Panc1 (cell line): ENCODE results near the gene LEMD2. TPM values are rescaled to one million over a fixed set of nuclear protein-coding genes. Genes with fewer than 3 reads are reported as not detected.

ENCODE experiments used
- ATAC-seq: fragments of 200-7000 bp; cut with Tn5 transposase; 2 replicates; pipeline ENCODE4 v1.9.1; 2020; ENCODE audit warnings: mild to moderate bottlenecking, moderate library complexity
- BruUV-seq: library from RNA; stranded (reverse); fragments of 400-500 nt; replicated peaks from 2 replicates; lab custom pipeline; 2021; lab: Mats Ljungman, UMichigan
- CTCF ChIA-PET: fragments of 300-600 bp; sonication (Branson Sonifier 250); formaldehyde crosslinking; loops from one replicate; lab custom pipeline; 2022; ENCODE audit warnings: antibody characterized with exemption; lab: Charles Lee
- POLR2A ChIA-PET: fragments of 300-600 bp; sonication (Branson Sonifier 250); formaldehyde crosslinking; loops from one replicate; lab custom pipeline; 2022; ENCODE audit warnings: antibody characterized with exemption; lab: Charles Lee
- DNase-seq: peaks from one replicate; pipeline ENCODE4 v3.0.0-alpha.2; 2010; ENCODE audit warnings: low read depth, low spot score
- H3K27ac ChIP-seq: 2 replicates; pipeline ENCODE4 v1.5.1; 2011; ENCODE audit warnings: mild to moderate bottlenecking, low read length, inconsistent platforms
- H3K27me3 ChIP-seq: fragments of 200-500 bp; sonication (Bioruptor generic); 2 replicates; pipeline ENCODE4 v1.6.0; 2014; ENCODE audit warnings: low read length, inconsistent platforms; ENCODE audit not compliant: control insufficient read depth, insufficient read depth
- H3K36me3 ChIP-seq: fragments of 200-500 bp; sonication (Bioruptor generic); 2 replicates; pipeline ENCODE4 v1.5.1; 2014; ENCODE audit warnings: inconsistent platforms, mild to moderate bottlenecking, low read length, moderate library complexity; ENCODE audit not compliant: control insufficient read depth, insufficient read depth
- H3K4me1 ChIP-seq: 2 replicates; pipeline ENCODE4 v1.5.1; 2011; ENCODE audit warnings: inconsistent platforms, mild to moderate bottlenecking, low read length, moderate library complexity; ENCODE audit not compliant: control insufficient read depth, insufficient read depth
- H3K4me3 ChIP-seq, 2 experiments: 2 replicates each; pipeline ENCODE4 v1.5.1; 2011 to 2012; ENCODE audit warnings: low read depth in 2 of 2, low read length in 2 of 2, mild to moderate bottlenecking in 2 of 2, inconsistent platforms in 1 of 2, moderate library complexity in 1 of 2
- H3K9me3 ChIP-seq: fragments of 200-500 bp; sonication (Bioruptor generic); 2 replicates; pipeline ENCODE4 v1.5.1; 2014; ENCODE audit warnings: low read depth, mild to moderate bottlenecking, inconsistent platforms, low read length, moderate library complexity; ENCODE audit not compliant: control insufficient read depth, insufficient read depth
- POLR2AphosphoS5 ChIP-seq: IDR thresholded peaks from 2 replicates; pipeline ENCODE4 v1.6.1; 2012; ENCODE audit warnings: mild to moderate bottlenecking, low read depth, low read length, moderate library complexity
- SIN3A ChIP-seq: IDR thresholded peaks from 2 replicates; pipeline ENCODE4 v1.6.1; 2012; ENCODE audit warnings: low read depth, mild to moderate bottlenecking, low read length, moderate library complexity, borderline replicate concordance; ENCODE audit not compliant: insufficient read depth
- TCF7L2 ChIP-seq: IDR thresholded peaks from 2 replicates; pipeline ENCODE4 v1.6.1; 2011; ENCODE audit warnings: mild to moderate bottlenecking, low read depth, low read length, inconsistent platforms
- in situ Hi-C: cut with HindIII; loops from 2 replicates; pipeline ENCODE4 v1.10.0; 2016; ENCODE audit warnings: low sequenced_read_pairs, low pct_unique_long_range_greater_than_20kb
- intact Hi-C: fragments of 100-400 bp; cut with micrococcal nuclease; formaldehyde crosslinking; loops from one replicate; pipeline ENCODE4 v1.10.0; 2022; ENCODE audit not compliant: unreplicated experiment
- total RNA-seq: library from RNA; stranded (reverse); gene quantifications from one replicate; pipeline ENCODE4 v1.2.1, GENCODE V29; 2021; ENCODE audit not compliant: unreplicated experiment
- TF ChIP-seq, protein P1 (sequence below): fragments of 450-650 bp; IDR thresholded peaks from 2 replicates; pipeline ENCODE4 v1.5.1; 2017; ENCODE audit warnings: mild to moderate bottlenecking
- TF ChIP-seq, protein P2 (sequence below), 2 experiments: IDR thresholded peaks; 2 replicates each; pipeline ENCODE4 v1.6.1; 2011 to 2012; ENCODE audit warnings: low read depth in 2 of 2, control low read depth in 1 of 2, low read length in 1 of 2, mild to moderate bottlenecking in 1 of 2, moderate library complexity in 1 of 2; ENCODE audit not compliant: insufficient read depth in 1 of 2

The LEMD2 gene
- total RNA-seq, 1 experiment from 2014 or later: 89.8 TPM

DNA sequence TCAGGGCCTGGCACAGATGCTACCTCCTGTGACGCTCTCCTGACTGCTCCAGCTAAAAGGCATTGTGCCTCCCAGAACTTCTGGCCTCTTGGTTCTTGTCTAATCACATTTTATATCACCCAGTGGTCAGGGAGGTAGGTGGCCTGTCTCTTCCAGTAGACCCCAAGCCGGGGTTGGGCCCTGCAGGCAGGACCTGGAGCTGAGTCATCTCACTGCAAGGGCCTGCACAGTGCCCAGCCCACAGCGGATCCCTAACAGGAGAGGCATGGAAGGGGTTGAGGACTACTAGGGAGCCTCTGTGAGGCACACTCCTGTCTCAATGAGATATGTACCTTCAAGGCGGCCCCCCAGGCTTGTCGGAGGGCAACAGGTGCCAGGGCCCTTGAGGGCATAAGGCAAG, 6.4 kb downstream of the LEMD2 start:
- TF ChIP-seq, protein P1, sequence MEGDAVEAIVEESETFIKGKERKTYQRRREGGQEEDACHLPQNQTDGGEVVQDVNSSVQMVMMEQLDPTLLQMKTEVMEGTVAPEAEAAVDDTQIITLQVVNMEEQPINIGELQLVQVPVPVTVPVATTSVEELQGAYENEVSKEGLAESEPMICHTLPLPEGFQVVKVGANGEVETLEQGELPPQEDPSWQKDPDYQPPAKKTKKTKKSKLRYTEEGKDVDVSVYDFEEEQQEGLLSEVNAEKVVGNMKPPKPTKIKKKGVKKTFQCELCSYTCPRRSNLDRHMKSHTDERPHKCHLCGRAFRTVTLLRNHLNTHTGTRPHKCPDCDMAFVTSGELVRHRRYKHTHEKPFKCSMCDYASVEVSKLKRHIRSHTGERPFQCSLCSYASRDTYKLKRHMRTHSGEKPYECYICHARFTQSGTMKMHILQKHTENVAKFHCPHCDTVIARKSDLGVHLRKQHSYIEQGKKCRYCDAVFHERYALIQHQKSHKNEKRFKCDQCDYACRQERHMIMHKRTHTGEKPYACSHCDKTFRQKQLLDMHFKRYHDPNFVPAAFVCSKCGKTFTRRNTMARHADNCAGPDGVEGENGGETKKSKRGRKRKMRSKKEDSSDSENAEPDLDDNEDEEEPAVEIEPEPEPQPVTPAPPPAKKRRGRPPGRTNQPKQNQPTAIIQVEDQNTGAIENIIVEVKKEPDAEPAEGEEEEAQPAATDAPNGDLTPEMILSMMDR: no peak
- TF ChIP-seq POLR2AphosphoS5 (no peak), SIN3A (no peak), TCF7L2 (no peak)
- TF ChIP-seq, protein P2, sequence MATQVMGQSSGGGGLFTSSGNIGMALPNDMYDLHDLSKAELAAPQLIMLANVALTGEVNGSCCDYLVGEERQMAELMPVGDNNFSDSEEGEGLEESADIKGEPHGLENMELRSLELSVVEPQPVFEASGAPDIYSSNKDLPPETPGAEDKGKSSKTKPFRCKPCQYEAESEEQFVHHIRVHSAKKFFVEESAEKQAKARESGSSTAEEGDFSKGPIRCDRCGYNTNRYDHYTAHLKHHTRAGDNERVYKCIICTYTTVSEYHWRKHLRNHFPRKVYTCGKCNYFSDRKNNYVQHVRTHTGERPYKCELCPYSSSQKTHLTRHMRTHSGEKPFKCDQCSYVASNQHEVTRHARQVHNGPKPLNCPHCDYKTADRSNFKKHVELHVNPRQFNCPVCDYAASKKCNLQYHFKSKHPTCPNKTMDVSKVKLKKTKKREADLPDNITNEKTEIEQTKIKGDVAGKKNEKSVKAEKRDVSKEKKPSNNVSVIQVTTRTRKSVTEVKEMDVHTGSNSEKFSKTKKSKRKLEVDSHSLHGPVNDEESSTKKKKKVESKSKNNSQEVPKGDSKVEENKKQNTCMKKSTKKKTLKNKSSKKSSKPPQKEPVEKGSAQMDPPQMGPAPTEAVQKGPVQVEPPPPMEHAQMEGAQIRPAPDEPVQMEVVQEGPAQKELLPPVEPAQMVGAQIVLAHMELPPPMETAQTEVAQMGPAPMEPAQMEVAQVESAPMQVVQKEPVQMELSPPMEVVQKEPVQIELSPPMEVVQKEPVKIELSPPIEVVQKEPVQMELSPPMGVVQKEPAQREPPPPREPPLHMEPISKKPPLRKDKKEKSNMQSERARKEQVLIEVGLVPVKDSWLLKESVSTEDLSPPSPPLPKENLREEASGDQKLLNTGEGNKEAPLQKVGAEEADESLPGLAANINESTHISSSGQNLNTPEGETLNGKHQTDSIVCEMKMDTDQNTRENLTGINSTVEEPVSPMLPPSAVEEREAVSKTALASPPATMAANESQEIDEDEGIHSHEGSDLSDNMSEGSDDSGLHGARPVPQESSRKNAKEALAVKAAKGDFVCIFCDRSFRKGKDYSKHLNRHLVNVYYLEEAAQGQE (IDR thresholded peaks at IDR 0.05; ENCODE audit: insufficient read depth in 1 of 2, low read depth in 2 of 2, low read length in 1 of 2): no peak
- intact Hi-C loops (no loop called here), in situ Hi-C loops (no loop called here)
- CTCF ChIA-PET: no interaction called here
- DNase-seq (no peak), ATAC-seq (no peak)
- Histone ChIP-seq H3K9me3 (no peaks in the 10 kb centered on the region), H3K4me1 (peaks cover 72% of the 10 kb centered on the region), H3K36me3 (peaks cover 38% of the 10 kb centered on the region), H3K27ac (peak overlapping the region; percentile 77), H3K27me3 (no peaks in the 10 kb centered on the region), H3K4me3 (no peak overlapping the region)
- no TSS peak for BruUV-seq
- POLR2A ChIA-PET: no interaction called here

DNA sequence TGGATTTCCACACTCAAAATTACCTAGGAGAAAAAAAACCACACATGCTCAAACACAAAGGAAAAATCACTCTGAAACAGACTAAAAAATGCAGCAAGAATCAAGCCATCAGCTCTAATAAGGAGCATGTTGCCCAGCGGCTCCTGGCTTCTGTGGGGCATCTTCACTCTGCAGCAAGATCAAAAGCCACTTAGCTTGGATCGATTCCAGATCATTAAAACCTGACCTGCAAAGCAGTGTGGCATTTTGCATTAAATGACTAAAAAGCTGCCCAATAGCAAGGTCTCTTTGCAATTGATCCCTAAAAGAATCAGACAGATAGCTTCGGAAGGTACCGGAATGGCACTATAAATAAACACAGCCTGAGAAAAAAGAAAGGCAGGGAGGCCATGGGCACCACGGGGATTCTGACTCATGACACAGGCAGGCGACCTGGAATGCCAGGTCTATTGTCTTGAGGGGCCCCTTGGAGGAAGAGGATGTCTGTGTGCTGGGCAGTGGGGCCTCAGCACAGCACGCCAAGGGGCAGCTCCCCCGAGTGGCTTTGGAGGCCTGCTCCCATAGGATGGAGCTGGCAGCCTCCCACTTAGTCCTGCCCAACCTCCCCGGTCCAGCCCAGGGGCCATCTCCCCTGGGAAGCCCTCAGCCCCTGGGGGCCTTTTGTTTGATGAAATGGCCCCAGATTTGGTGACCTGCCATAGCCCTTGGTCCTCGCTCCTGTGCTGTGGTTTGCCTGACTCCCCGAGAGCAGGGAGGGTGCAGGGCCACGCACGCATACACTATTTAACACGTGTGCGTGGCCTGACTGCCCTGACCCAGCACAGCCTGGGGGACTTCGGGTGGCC, 7.6 kb downstream of the LEMD2 start:
- H3K9me3 ChIP-seq: no peaks in the 10 kb centered on the region
- H3K27ac ChIP-seq: peak overlapping the region; percentile 77
- TF ChIP-seq TCF7L2 (peak; percentile 92), POLR2AphosphoS5 (peak; percentile 87), SIN3A (peak; percentile 53; the same call in 1 of the 2 replicates)
- TF ChIP-seq, protein P2 (IDR thresholded peaks at IDR 0.05; ENCODE audit: insufficient read depth in 1 of 2, low read depth in 2 of 2, low read length in 1 of 2): no peak
- TF ChIP-seq, protein P1: no peak
- no TSS peak for BruUV-seq
- H3K4me1 ChIP-seq: peaks cover 60% of the 10 kb centered on the region
- peaks cover 40% of the 10 kb centered on the region for H3K36me3 ChIP-seq
- ATAC-seq (peak; percentile 95), DNase-seq (peak; percentile 33)
- POLR2A ChIA-PET: interaction anchor here (0.6 kb wide), 1 partner anchor 39 kb away, joined by 4 read pairs; no protein-coding TSS in a partner anchor
- intact Hi-C loops (no loop called here), in situ Hi-C loops (no loop called here)
- no peaks in the 10 kb centered on the region for H3K27me3 ChIP-seq
- CTCF ChIA-PET: interaction anchor here (0.6 kb wide), 1 partner anchor 244 kb away, joined by 3 read pairs; no protein-coding TSS in a partner anchor
- no peak overlapping the region; a peak in 1 of 4 replicates for H3K4me3 ChIP-seq
